Prostate gland (tissue), 2 donors: Measurements from ENCODE around the gene TMEM135.

Source experiments
- POLR2AphosphoS5 ChIP-seq: sonication (generic); formaldehyde crosslinking; IDR thresholded peaks from one replicate; pipeline ENCODE4 v1.6.1; 2017; ENCODE audit warnings: antibody characterized with exemption
- TF ChIP-seq, protein P1 (sequence below), 4 experiments: fragments of 200-600 bp in 2 of 4; fragments of 450-650 bp in 2 of 4; sonication (generic) in 2 of 4; IDR thresholded peaks; 1 replicate in 3 of 4; 2 replicates in 1 of 4; pipeline ENCODE4 v1.5.1; 2016 to 2019; ENCODE audit warnings: antibody characterized with exemption in 4 of 4, mild to moderate bottlenecking in 2 of 4, moderate library complexity in 2 of 4

DNA sequence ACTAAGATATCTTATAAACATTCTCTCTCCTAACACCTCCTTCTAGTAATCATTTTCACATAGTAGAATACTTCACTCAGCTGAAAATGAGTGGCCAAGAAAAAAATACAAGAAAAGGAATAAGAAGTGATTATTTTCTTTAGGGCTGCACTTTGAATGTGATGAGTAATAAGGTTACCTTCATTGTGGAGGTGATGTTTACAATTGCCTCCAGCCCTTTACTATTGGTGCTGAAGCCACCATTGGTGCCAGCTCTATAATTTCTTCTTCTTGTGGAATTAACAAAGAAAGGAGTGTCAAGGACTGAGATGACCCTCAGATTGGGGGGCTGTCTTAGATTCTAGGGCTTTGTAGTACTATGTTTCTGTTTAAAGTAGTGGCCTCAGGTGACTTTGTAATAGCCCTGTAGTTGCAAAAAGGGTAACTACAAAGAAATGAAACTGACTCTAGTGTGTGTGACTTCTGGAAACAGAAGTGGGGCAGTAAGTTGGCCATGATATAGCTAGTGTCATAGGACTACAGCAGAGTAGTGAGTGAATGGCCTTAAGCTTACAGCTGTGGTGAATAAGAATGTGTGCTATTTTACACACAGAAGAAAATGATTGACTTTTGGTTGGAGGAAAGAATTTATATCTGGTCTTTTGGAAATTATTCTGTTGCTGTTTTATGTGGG is 287.2 kb downstream of the TMEM135 start:
- TF ChIP-seq POLR2AphosphoS5 = no peak
- TF ChIP-seq, protein P1, sequence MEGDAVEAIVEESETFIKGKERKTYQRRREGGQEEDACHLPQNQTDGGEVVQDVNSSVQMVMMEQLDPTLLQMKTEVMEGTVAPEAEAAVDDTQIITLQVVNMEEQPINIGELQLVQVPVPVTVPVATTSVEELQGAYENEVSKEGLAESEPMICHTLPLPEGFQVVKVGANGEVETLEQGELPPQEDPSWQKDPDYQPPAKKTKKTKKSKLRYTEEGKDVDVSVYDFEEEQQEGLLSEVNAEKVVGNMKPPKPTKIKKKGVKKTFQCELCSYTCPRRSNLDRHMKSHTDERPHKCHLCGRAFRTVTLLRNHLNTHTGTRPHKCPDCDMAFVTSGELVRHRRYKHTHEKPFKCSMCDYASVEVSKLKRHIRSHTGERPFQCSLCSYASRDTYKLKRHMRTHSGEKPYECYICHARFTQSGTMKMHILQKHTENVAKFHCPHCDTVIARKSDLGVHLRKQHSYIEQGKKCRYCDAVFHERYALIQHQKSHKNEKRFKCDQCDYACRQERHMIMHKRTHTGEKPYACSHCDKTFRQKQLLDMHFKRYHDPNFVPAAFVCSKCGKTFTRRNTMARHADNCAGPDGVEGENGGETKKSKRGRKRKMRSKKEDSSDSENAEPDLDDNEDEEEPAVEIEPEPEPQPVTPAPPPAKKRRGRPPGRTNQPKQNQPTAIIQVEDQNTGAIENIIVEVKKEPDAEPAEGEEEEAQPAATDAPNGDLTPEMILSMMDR (IDR thresholded peaks at IDR 0.05) = no peak
